ENCODE data around the gene KLHL36.

- TF ChIP-seq CTCF (IDR thresholded peaks at IDR 0.05) (no peak), POLR2A (IDR thresholded peaks at IDR 0.05) (no peak)
Measured at GRCh38 chr16:84614968-84615813, 33.1 kb upstream of the KLHL36 start.

Data from gastroesophageal sphincter (tissue), 3 donors.